ENCODE data around the gene LRP8. TPM values are rescaled to one million over a fixed set of nuclear protein-coding genes. Genes with fewer than 3 reads are reported as not detected.
A peak's percentile ranks its signal among the peaks of the same experiment; 100 is the strongest.

LRP8 gene
- total and polyA plus RNA-seq, 9 of the 15 experiments (the other 6 are each of a cell fraction or from before 2014, with no cell fraction given), result 7.1 to 56.1 (median 31.3) TPM

DNA sequence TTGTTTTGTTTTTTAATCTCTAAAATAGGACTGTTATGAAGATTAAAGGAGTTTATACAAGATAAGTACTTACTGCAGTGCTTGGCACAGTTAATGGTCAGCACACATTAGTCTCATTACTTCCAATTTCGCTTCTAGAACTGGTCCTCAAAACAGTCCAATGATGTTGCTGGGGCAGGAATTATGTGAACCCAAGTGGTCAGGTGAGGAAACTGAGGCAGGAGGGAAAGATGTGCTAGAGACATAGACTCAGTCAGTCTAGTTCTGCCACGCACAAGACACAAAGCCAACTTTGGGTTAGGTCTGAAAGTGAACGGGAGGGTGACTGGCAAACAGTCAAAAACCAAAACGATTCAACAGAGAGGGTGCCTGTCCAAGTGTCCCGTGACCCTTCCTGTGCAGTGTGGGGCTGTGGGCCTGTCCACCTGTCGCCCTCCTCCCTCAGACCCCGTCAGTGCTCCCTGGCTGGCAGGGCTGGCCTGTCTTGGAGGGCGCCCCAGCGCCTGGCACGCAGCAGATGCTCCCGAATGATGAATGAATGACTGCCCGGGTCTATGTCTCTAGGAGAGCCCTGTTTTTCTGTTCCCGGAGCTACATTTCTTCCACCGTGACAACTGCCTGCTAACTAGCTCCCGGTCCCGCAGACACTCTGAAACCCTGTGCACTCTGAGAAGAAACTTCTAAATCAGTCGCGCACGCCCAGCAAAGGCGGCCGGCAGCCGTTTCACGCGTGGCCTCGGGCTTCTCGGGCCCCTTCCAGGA, 2.4 kb downstream of the LRP8 start (continued):
- no peak; the same call in 1 of the 2 replicates for TF ChIP-seq MXI1 (IDR thresholded peaks at IDR 0.05; ENCODE audit: low read depth, low read length)
- 0 out of 2 replicates have a peak, but pooled peaks have one; percentile 43 for TF ChIP-seq ELF4 (CRISPR knock-in tag; IDR thresholded peaks at IDR 0.05)
- peak; percentile 54 for TF ChIP-seq GTF2A2 (tag; IDR thresholded peaks at IDR 0.05)
- TF ChIP-seq KAT7 (CRISPR knock-in tag; IDR thresholded peaks at IDR 0.05; ENCODE audit: borderline replicate concordance), result peak; percentile 58; the same call in 1 of the 2 replicates
- TF ChIP-seq HLTF (IDR thresholded peaks at IDR 0.05), result no peak
- TF ChIP-seq, protein P1, sequence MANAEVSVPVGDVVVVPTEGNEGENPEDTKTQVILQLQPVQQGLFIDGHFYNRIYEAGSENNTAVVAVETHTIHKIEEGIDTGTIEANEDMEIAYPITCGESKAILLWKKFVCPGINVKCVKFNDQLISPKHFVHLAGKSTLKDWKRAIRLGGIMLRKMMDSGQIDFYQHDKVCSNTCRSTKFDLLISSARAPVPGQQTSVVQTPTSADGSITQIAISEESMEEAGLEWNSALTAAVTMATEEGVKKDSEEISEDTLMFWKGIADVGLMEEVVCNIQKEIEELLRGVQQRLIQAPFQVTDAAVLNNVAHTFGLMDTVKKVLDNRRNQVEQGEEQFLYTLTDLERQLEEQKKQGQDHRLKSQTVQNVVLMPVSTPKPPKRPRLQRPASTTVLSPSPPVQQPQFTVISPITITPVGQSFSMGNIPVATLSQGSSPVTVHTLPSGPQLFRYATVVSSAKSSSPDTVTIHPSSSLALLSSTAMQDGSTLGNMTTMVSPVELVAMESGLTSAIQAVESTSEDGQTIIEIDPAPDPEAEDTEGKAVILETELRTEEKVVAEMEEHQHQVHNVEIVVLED (CRISPR knock-in tag; IDR thresholded peaks at IDR 0.05), result 0 out of 2 replicates have a peak, but pooled peaks have one; percentile 7
- peak; percentile 78; the same call in 1 of the 2 replicates for TF ChIP-seq POLR2H (tag; IDR thresholded peaks at IDR 0.05; ENCODE audit: low read depth)
- no peak for TF ChIP-seq ZNF197 (CRISPR knock-in tag; IDR thresholded peaks at IDR 0.05; ENCODE audit: low read depth)
- TF ChIP-seq, protein P2, sequence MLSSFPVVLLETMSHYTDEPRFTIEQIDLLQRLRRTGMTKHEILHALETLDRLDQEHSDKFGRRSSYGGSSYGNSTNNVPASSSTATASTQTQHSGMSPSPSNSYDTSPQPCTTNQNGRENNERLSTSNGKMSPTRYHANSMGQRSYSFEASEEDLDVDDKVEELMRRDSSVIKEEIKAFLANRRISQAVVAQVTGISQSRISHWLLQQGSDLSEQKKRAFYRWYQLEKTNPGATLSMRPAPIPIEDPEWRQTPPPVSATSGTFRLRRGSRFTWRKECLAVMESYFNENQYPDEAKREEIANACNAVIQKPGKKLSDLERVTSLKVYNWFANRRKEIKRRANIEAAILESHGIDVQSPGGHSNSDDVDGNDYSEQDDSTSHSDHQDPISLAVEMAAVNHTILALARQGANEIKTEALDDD (IDR thresholded peaks at IDR 0.05), result 0 out of 2 replicates have a peak, but pooled peaks have one; percentile 11
- 0 out of 2 replicates have a peak, but pooled peaks have one; percentile 2 for TF ChIP-seq KLF13 (tag; IDR thresholded peaks at IDR 0.05; ENCODE audit: borderline replicate concordance, low read depth)
- no peak for TF ChIP-seq MAFG (tag; conservative IDR thresholded peaks at IDR 0.05)
- 0 out of 4 replicates have a peak, but pooled peaks of 1 of the 2 experiments have one; percentile 16 for TF ChIP-seq ARNT (IDR thresholded peaks at IDR 0.05)
- TF ChIP-seq ZNF583 (CRISPR knock-in tag; IDR thresholded peaks at IDR 0.05), result peak; percentile 35; the same call in 1 of the 2 replicates
- TF ChIP-seq DMBX1 (CRISPR knock-in tag; IDR thresholded peaks at IDR 0.05; ENCODE audit: borderline replicate concordance), result no peak; the same call in 1 of the 2 replicates
- peak; percentile 76 for TF ChIP-seq L3MBTL2 (IDR thresholded peaks at IDR 0.05)
- no peak for TF ChIP-seq CBX5 (IDR thresholded peaks at IDR 0.05; ENCODE audit: borderline replicate concordance, low read depth)
- TF ChIP-seq, protein P3, sequence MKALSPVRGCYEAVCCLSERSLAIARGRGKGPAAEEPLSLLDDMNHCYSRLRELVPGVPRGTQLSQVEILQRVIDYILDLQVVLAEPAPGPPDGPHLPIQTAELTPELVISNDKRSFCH (CRISPR knock-in tag; IDR thresholded peaks at IDR 0.05), result no peak
- TF ChIP-seq, protein P3 (tag; IDR thresholded peaks at IDR 0.05), result peak; percentile 62
- TF ChIP-seq ZNF175 (CRISPR knock-in tag; IDR thresholded peaks at IDR 0.05; ENCODE audit: low read depth), result peak; percentile 57; the same call in 1 of the 2 replicates
- TF ChIP-seq FOXM1 (IDR thresholded peaks at IDR 0.05; ENCODE audit: low read depth), result no peak
- no peak for TF ChIP-seq FOXM1 (CRISPR knock-in tag; IDR thresholded peaks at IDR 0.05; ENCODE audit: low read depth)
- peak; percentile 28 for TF ChIP-seq SAP30 (IDR thresholded peaks at IDR 0.05; ENCODE audit: borderline replicate concordance, insufficient read depth, low read depth, low read length, poor library complexity, severe bottlenecking)
- TF ChIP-seq, protein P4, sequence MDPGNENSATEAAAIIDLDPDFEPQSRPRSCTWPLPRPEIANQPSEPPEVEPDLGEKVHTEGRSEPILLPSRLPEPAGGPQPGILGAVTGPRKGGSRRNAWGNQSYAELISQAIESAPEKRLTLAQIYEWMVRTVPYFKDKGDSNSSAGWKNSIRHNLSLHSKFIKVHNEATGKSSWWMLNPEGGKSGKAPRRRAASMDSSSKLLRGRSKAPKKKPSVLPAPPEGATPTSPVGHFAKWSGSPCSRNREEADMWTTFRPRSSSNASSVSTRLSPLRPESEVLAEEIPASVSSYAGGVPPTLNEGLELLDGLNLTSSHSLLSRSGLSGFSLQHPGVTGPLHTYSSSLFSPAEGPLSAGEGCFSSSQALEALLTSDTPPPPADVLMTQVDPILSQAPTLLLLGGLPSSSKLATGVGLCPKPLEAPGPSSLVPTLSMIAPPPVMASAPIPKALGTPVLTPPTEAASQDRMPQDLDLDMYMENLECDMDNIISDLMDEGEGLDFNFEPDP (CRISPR knock-in tag; IDR thresholded peaks at IDR 0.05), result 0 out of 2 replicates have a peak, but pooled peaks have one; percentile 71

Measured in K562 (cell line).